Activated CD4-positive, alpha-beta memory T cell treated with anti-CD3 and anti-CD28 coated beads, Interleukin-2, amount 10 ng/mL, durations not matched to agents 7 days and 5 days (primary cell): Measurements from ENCODE around the gene ALLC. TPM values are rescaled to one million over a fixed set of nuclear protein-coding genes. Genes with fewer than 3 reads are reported as not detected.

Experiments used
- CTCF ChIA-PET: fragments of 350-600 bp; sonication (Branson Sonifier 250); formaldehyde crosslinking; loops from one replicate; lab custom pipeline; 2021; ENCODE audit warnings: antibody characterized with exemption, inconsistent platforms; lab: Charles Lee
- POLR2A ChIA-PET: fragments of 350-600 bp; sonication (Branson Sonifier 250); formaldehyde crosslinking; loops from one replicate; lab custom pipeline; 2021; ENCODE audit warnings: antibody characterized with exemption; lab: Charles Lee
- DNase-seq: peaks from one replicate; pipeline ENCODE4 v3.0.0-alpha.2; 2020
- H3K27ac Mint-ChIP-seq: one replicate; pipeline ENCODE4 v1.8.0; 2021; ENCODE audit warnings: mild to moderate bottlenecking, mixed read lengths
- H3K27me3 Mint-ChIP-seq: one replicate; pipeline ENCODE4 v1.8.0; 2021; ENCODE audit warnings: mixed read lengths
- H3K36me3 Mint-ChIP-seq: one replicate; pipeline ENCODE4 v1.8.0; 2021; ENCODE audit warnings: low read depth, mixed read lengths
- H3K4me1 Mint-ChIP-seq: one replicate; pipeline ENCODE4 v1.8.0; 2021; ENCODE audit warnings: mixed read lengths
- H3K4me3 Mint-ChIP-seq: one replicate; pipeline ENCODE4 v1.8.0; 2021; ENCODE audit warnings: mild to moderate bottlenecking, mixed read lengths
- H3K9me3 Mint-ChIP-seq: one replicate; pipeline ENCODE4 v1.8.0; 2021; ENCODE audit warnings: mixed read lengths
- total RNA-seq, 2 experiments: library from RNA; stranded (reverse); gene quantifications; one replicate each; pipeline ENCODE4 v1.2.3, GENCODE V29; 2021

Gene ALLC
- total RNA-seq, 2 experiments from 2014 or later, result not detected

DNA sequence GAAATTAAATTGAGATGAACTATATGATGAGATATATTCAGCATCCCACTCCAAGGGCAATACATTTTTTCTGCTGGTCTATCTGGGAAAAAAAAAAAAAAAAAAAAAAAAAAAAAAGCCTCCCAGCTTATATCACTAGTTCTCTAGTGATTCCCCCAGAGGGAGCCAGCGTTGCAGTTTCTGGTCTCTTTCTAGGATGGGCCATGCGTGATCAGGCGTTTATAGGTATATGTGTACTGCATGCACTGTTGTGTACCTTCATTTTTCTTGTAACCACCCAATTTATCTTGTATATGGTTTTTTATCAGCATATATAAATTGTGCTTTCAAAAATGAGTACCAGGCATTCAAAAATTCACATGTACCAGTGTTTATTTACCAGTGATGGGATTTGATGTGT lies 80.5 kb downstream of the ALLC start:
- DNase-seq, result no peak
- H3K9me3 Mint-ChIP-seq, result no peaks in the 10 kb centered on the region
- no peak overlapping the region for H3K27ac Mint-ChIP-seq
- H3K4me3 Mint-ChIP-seq, result no peak overlapping the region
- no peaks in the 10 kb centered on the region for H3K36me3 Mint-ChIP-seq
- CTCF ChIA-PET, result interaction anchor here (1.3 to 2.0 kb wide), 2 partner anchors 11 to 43 kb away, joined by 6 to 7 read pairs; no protein-coding TSS in a partner anchor
- no peaks in the 10 kb centered on the region for H3K4me1 Mint-ChIP-seq
- peaks cover 12% of the 10 kb centered on the region for H3K27me3 Mint-ChIP-seq
- POLR2A ChIA-PET, result no interaction called here

DNA sequence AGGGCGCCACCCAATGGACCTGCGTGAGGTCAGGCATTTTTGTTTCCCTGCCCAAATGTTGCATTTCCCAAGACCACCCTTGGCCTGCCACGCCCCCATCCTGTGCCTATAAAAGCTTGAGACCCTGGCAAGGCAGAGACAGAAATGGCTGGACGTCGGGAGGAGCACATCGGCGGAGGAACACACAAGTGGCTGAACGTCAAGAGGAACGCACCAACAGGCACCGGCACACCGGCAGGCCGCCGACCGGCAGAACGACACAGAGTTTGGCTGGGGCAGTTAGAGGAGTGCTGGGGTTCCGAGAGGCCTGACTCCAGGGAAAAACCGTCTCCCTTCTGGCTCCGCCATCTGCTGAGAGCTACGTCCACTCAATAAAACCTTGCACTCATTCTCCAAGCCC lies 81.3 kb downstream of the ALLC start:
- Mint-ChIP-seq H3K27me3 (peaks cover 9% of the 10 kb centered on the region), H3K4me3 (no peak overlapping the region), H3K9me3 (no peaks in the 10 kb centered on the region), H3K4me1 (no peaks in the 10 kb centered on the region), H3K36me3 (no peaks in the 10 kb centered on the region), H3K27ac (no peak overlapping the region)
- no peak for DNase-seq
- ChIA-PET POLR2A (no interaction called here), CTCF (interaction anchor here (1.3 kb wide), 1 partner anchor 42 kb away, joined by 6 read pairs; no protein-coding TSS in a partner anchor)

DNA sequence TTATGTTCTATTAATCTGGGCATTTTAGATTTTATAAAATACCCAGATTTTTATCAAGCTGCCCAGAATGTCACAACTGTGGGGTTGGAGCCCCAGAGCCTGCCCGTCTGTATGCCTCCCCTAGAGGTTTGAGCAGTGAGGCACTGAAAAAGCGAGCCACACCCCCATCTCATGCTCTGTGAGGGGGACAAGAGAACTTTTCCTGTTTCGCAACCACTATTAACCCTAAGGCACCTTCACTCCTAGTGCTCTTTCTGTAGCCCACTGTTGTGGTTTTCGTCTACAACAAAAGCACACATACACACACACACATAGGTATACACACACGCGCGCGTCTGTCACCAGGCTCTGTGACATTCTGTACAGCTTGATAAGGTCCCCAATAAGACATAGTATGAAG lies 83.4 kb downstream of the ALLC start:
- no peaks in the 10 kb centered on the region for H3K9me3 Mint-ChIP-seq
- ChIA-PET CTCF (no interaction called here), POLR2A (no interaction called here)
- H3K27me3 Mint-ChIP-seq, result peaks cover 1% of the 10 kb centered on the region
- H3K27ac Mint-ChIP-seq, result no peak overlapping the region
- no peak overlapping the region for H3K4me3 Mint-ChIP-seq
- DNase-seq, result no peak
- H3K4me1 Mint-ChIP-seq, result no peaks in the 10 kb centered on the region
- no peaks in the 10 kb centered on the region for H3K36me3 Mint-ChIP-seq

DNA sequence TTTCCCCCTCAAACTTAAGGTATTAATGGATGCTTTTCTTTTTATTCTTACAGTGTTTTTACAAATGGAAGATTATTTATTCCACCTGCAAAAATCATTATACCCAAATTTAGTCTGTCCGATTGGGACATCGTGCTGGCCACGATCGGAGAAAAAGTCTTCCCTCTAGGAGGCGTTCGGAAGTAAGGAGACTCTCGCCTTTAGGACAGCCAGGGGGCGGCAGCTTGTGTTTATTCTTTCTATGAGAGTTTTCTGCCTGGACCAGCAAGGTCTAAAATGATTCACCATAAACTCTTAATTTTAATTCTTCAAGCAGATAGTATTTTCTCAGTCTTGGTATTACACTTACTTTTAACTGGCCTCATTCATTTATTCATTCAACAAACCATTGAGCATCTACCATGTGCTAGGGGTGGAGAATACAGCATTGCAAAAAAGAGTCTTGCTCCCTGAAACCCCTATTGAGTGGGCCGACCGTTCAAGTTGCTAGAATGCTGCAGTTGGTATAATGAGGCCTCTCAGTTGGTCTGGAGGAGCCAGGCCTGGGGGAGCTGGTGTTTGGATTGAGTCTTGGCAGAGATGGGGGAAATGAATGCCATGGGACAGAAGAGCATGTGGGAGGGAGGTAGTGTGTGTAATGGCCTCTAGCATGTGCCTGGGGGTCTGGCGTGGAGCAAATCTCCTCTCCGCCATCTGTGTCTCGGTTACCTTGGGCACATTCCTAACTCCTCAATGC lies 84.0 kb downstream of the ALLC start:
- ChIA-PET POLR2A (no interaction called here), CTCF (no interaction called here)
- Mint-ChIP-seq H3K27ac (no peak overlapping the region), H3K27me3 (no peaks in the 10 kb centered on the region), H3K9me3 (no peaks in the 10 kb centered on the region), H3K4me1 (no peaks in the 10 kb centered on the region), H3K36me3 (no peaks in the 10 kb centered on the region), H3K4me3 (no peak overlapping the region)
- DNase-seq, result no peak

DNA sequence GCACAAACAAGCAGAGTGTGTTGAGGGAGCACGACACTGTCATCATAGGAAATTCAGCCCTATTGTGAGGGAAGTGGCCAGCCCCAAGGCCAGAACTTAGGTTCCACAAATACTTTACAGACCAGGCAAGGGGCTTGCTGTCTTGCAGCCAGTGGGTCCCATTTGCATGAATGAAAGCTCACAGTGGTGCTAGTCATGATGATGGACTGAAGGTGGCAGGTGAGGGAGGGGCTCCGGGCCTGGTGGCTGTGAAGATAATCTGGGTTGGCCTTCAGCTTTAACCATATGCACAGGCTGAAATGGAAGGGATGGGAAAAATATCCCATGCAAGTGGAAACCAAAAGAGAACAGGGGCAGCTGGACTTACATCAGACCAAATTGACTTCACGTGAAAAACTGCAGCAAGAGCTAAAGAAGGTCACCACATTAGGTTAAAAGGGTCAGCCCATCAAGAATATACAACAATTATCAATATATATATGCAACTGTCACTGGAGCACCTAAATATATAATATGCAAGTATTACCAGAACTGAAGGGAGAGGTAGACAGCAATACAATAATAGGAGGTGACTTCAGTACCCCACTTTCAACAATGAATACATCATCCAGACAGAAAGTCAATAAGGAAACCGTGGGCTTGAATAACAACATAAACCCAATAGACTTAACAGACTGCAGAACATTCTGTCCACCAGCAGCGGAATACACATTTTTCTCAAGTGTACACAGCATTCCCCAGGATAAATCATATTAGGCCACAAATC lies 84.9 kb downstream of the ALLC start:
- ChIA-PET POLR2A (no interaction called here), CTCF (no interaction called here)
- H3K36me3 Mint-ChIP-seq, result no peaks in the 10 kb centered on the region
- DNase-seq, result no peak
- H3K9me3 Mint-ChIP-seq, result no peaks in the 10 kb centered on the region
- no peaks in the 10 kb centered on the region for H3K27me3 Mint-ChIP-seq
- no peak overlapping the region for H3K27ac Mint-ChIP-seq
- H3K4me3 Mint-ChIP-seq, result no peak overlapping the region
- no peaks in the 10 kb centered on the region for H3K4me1 Mint-ChIP-seq

DNA sequence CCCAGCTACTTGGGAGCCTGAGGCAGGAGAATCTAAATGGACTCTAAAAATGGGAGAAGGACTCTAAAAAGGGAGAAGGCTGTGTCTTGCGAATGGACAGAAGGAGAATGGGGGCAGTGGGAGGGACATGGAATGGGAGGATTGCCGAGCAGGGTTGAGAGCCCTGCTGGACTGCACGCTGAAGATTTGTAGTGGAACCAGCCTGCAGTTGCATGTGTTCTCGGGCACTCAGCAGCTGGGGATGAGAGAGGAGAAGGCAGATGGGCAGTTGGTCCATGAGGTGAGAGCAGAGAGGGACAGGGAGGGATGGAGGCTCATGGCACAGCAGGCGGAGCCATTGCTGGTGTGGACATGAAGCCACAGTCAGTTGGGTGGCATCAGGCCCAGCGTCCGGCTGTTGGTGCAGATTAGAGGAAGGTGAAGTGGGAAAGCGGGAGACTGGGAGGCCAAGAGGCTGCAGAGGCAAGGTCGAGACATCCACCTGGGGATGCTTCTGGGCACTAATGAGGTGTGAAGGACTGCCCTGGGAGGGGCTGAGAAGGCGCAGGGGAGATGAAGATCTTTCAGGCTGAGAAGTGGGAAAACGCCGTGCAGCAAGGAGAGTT lies 86.1 kb downstream of the ALLC start:
- Mint-ChIP-seq H3K9me3 (no peaks in the 10 kb centered on the region), H3K4me3 (no peak overlapping the region), H3K4me1 (no peaks in the 10 kb centered on the region), H3K27ac (no peak overlapping the region), H3K36me3 (no peaks in the 10 kb centered on the region), H3K27me3 (no peaks in the 10 kb centered on the region)
- DNase-seq, result no peak
- ChIA-PET POLR2A (no interaction called here), CTCF (no interaction called here)

DNA sequence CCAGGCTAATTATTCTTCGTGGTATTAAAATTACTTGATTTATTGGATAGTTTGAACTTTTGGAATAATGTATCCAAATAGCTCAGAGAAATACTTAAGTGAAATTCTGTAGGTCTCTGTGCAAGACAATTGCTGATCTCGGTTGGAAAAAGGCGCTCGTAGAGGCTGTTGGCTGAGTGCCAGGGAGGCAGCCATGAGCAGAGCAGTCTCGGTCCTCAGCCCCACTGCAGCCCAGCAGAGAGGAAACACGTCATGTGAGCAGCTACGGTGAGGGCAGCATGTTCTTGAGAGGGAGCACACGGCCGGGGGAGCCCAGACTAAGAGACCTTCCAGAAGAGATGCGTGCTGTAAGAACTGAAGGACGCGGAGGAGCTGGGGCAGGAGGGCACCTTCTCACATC lies 87.9 kb downstream of the ALLC start:
- H3K27ac Mint-ChIP-seq, result no peak overlapping the region

DNA sequence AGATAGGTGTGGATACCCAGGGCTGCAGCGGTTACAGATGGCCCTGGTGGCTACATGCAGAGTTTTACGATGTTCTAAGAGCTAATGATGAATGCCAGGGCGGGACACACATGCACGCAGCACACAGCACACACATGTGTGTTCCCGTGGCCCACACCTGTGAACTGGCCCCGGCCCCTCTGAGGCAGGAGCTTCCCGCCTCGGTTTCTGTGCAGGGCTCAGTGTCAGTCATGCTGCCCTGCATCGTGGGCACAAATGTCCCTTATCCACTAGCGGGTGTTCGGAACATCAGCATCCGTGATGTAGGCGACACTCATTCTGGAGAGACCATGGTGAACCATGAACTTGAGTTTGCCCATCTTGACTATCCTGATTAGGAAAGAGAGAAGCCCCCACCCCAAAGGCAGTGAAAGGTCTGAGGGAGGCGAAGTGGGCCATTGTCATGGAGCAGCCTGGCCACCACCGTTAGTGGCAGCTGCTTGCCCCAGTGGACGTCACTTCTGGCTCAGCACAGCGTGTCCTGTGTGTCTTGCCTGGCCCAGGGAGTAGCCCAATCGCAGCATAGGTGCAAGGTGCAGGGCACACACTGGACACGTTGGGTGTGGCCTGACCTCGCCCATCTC lies 89.1 kb downstream of the ALLC start:
- no peaks in the 10 kb centered on the region for H3K9me3 Mint-ChIP-seq
- H3K27ac Mint-ChIP-seq, result no peak overlapping the region
- H3K27me3 Mint-ChIP-seq, result no peaks in the 10 kb centered on the region
- H3K36me3 Mint-ChIP-seq, result no peaks in the 10 kb centered on the region
- no peak overlapping the region for H3K4me3 Mint-ChIP-seq
- DNase-seq, result no peak
- POLR2A ChIA-PET, result no interaction called here
- CTCF ChIA-PET, result no interaction called here
- no peaks in the 10 kb centered on the region for H3K4me1 Mint-ChIP-seq

More for the DNA sequence above, 87.9 kb downstream of the ALLC start:
- ChIA-PET POLR2A (no interaction called here), CTCF (no interaction called here)
- Mint-ChIP-seq H3K36me3 (no peaks in the 10 kb centered on the region), H3K9me3 (no peaks in the 10 kb centered on the region), H3K27me3 (no peaks in the 10 kb centered on the region), H3K4me3 (no peak overlapping the region), H3K4me1 (no peaks in the 10 kb centered on the region)
- DNase-seq, result no peak

DNA sequence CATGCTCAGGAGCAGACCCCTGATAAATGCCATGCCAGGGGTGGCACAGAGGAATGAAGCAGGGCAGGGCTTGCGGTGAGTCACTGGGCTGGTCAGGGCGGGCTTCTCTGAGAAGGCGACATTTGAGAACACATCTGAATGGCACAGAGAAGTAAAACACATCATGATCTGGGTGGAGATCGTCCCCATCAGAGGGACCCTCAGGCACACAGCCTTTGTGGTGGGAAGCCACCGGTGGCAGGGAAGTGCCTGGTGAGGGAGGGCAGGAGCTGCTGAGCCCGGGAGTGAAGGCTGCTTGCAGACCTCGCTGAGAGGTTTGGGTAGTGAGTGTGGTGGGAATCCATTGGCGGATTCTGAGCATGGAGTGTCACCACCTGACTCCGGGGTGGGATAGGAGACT lies 89.8 kb downstream of the ALLC start:
- H3K9me3 Mint-ChIP-seq, result no peaks in the 10 kb centered on the region
- no peak for DNase-seq
- H3K36me3 Mint-ChIP-seq, result no peaks in the 10 kb centered on the region
- no peak overlapping the region for H3K4me3 Mint-ChIP-seq
- ChIA-PET CTCF (no interaction called here), POLR2A (no interaction called here)
- no peak overlapping the region for H3K27ac Mint-ChIP-seq
- no peaks in the 10 kb centered on the region for H3K27me3 Mint-ChIP-seq
- H3K4me1 Mint-ChIP-seq, result no peaks in the 10 kb centered on the region

DNA sequence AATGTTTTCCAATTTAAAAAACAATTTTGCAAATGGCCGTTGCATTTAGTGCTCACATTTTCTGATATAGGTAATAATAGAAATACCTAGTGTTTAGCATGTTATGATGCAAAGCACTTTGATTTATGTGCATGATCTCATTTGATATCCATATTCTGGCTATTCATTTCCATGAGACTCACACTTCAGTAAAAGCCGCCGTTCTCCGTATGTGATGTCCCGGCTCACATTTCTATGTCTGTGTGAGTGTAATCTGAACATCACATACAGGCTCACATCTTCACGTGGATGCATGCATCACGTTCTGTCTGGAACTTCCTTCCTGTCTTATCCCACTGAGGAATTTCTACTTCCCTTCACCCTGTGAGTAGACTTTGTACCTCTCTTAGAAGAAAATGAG lies 91.2 kb downstream of the ALLC start:
- no peak for DNase-seq
- Mint-ChIP-seq H3K4me1 (no peaks in the 10 kb centered on the region), H3K9me3 (no peaks in the 10 kb centered on the region), H3K4me3 (no peak overlapping the region), H3K27ac (no peak overlapping the region), H3K36me3 (no peaks in the 10 kb centered on the region), H3K27me3 (no peaks in the 10 kb centered on the region)
- ChIA-PET CTCF (no interaction called here), POLR2A (no interaction called here)

DNA sequence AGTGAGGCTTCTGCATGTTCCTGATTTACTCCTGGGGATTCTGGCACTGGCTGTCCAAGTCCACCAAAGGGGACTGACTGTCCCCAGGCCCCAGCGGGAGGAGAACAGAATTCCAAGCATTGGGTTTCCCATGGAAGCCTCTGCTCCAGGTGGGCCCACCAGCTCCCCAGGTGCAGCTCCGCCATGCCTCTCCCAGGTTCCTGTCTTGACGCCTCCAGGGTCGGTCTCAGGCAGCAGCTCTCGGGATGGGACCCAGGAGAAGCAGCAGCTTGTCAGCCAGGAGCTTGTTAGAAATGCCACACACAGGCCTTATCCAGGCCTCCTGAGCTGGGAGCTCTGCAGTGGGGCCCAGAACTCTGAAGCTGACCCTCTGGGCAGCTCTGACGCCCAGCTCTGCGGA lies 93.3 kb downstream of the ALLC start:
- peaks cover 14% of the 10 kb centered on the region for H3K9me3 Mint-ChIP-seq
- CTCF ChIA-PET, result no interaction called here
- no peaks in the 10 kb centered on the region for H3K36me3 Mint-ChIP-seq
- no peaks in the 10 kb centered on the region for H3K4me1 Mint-ChIP-seq
- POLR2A ChIA-PET, result no interaction called here
- H3K4me3 Mint-ChIP-seq, result no peak overlapping the region
- no peaks in the 10 kb centered on the region for H3K27me3 Mint-ChIP-seq
- no peak overlapping the region for H3K27ac Mint-ChIP-seq
- no peak for DNase-seq

DNA sequence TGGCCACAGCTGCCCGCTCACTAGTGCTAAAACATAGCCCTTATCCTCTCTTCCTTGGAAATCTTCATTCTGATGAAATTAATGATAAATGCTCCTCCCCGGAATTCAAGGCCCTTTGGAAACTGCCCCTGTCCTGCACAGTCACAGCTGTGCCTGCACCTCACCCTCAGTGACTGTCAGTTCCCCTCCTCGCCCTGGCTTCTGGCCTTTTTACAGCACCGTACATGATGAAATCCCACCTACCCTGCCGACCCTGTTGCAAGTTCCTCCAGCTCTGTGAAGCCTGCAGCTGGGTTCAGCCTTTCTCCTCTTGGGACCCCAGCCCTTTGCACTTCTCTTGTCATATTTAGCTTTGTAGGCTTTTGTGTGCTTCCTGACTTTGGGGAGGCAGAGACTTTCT lies 93.8 kb downstream of the ALLC start:
- H3K4me1 Mint-ChIP-seq, result no peaks in the 10 kb centered on the region
- ChIA-PET POLR2A (interaction anchor here (0.5 kb wide), 1 partner anchor 271 kb away, joined by 4 read pairs; no protein-coding TSS in a partner anchor), CTCF (no interaction called here)
- H3K27me3 Mint-ChIP-seq, result no peaks in the 10 kb centered on the region
- no peak for DNase-seq
- H3K36me3 Mint-ChIP-seq, result no peaks in the 10 kb centered on the region
- H3K27ac Mint-ChIP-seq, result no peak overlapping the region
- peaks cover 14% of the 10 kb centered on the region for H3K9me3 Mint-ChIP-seq
- no peak overlapping the region for H3K4me3 Mint-ChIP-seq
